NCI-H2227 (cell line): Measurements from ENCODE around the gene CREB5.

Experiments used
- DNase-seq: peaks from one replicate; lab custom pipeline; 2025; ENCODE audit not compliant: unreplicated experiment; lab: John Stamatoyannopoulos, UW

CREB5 gene

GRCh38 chr7:28702171-28702570 is 289.9 kb downstream of the CREB5 start:
- DNase-seq = no peak

DNA sequence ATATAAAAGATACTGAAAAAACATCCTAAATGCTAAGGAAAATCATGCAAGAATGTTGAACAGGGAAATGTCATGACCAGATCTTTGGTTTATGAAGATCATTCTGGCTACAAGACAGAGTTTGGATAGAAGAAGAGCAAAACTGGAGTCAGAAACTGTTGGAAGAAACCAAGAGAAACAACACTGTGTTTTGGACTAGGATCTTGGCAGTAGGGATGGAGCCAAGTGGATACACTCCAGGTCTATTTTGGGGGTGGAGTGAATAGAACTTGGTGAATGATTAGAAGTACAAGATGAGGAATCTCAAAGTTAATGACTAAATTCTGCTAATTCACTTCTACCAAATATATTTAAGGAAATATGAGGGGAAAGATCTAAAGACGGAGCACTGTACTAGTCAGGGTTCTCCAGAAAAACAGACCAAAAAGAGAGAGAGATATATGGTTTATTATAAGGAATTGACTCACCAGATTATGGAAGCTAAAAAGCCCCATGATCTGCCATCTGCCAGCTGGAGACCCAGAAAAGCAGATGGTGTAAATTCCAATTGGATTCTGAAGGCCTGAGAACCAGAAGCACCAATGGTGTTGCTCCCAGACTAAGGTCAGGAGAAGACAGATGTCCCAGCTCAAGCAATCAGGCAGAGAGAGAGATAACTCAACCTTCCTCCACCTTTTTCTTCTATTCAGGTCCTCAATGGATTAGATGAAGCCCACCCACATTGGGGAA is 290.9 kb downstream of the CREB5 start:
- DNase-seq = no peak

DNA sequence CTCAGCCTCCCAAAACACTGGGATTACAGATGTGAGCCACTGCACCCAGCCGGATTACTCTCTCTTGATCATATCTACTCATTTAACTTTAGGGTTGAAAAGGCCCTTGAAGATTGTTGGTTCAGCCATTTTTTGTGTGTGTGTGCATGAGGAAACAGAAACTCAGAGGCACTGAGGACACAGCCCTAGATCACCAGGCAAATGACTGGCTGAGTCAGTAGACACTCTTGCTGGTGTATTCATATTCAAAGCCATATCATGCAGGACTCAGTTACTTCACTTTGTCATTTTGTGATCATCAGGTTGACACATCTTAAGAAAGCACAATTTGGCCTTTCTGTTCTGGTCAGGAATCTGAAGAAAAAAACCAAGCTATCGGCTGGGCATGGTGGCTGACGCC is 292.4 kb downstream of the CREB5 start:
- DNase-seq = no peak

- no peak for DNase-seq
Measured at GRCh38 chr7:28705350-28705749, 293.0 kb downstream of the CREB5 start.

GRCh38 chr7:28706584-28706983 is 294.3 kb downstream of the CREB5 start:
- no peak for DNase-seq

- no peak for DNase-seq
Measured at GRCh38 chr7:28707291-28707690, 295.0 kb downstream of the CREB5 start.

DNA sequence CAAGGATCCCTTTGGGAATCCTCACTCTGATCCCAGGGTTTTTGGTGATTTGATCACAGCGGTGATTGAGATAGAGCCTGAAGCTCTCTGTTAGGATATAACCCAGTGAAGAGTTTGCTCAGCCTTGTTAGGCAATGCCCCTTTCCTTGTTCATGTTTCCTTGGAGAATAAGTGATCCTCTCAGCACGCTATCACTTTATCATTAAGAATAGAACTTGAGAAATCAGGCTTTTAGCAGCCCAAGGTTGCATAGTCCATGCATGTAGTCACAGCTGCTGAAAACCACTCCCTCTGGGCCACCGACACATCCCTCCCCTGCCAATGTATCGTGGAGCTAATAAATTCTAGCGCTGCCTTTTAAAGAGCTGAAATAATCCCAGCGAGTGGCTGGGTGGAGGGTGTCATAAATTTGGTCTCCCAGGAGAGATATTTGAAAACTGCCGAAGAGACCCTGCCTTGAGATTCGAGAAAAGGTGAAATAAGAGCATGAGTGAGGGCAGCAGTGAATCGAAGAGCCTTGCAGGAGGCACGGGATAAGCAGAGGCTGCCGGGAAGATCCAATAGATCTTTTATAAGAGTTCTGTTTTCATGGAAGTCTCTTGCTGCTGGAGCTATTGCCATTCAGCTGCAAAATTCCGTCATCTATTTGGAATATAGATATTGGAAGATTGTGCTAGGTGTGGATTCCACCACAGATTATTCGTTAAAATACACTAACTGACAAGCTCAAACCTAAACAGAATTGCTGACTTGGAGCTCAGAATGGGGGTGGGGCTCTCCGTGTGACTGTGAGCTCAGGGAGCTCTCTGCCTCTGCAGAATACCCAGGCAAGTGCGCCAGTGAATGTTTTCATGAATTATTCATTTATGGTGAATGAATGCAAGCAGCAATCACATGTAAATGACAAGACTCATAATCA is 296.0 kb downstream of the CREB5 start:
- peak; percentile 30 for DNase-seq

DNA sequence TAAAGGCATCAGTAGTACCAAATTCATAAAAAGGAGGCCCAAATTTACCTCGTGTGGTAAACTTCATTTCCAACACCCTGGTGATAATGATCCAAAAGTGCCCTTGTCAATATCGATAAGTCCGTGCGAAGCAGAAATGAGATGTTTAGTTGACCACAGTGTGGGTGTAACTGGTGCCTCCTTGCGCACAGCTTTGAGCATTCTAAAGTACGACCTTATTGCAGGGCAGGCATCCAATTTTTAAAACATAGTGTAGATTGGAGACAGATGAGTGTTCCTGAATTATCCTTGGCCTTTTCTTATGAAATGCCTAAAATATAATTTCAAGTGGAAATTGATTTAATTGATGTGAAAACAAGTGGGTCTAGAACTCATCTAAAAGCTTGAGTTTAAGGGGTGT is 297.4 kb downstream of the CREB5 start:
- no peak for DNase-seq

- no peak for DNase-seq
Measured at GRCh38 chr7:28711114-28711513, 298.8 kb downstream of the CREB5 start.

GRCh38 chr7:28714459-28715120 is 302.3 kb downstream of the CREB5 start:
- no peak for DNase-seq

DNA sequence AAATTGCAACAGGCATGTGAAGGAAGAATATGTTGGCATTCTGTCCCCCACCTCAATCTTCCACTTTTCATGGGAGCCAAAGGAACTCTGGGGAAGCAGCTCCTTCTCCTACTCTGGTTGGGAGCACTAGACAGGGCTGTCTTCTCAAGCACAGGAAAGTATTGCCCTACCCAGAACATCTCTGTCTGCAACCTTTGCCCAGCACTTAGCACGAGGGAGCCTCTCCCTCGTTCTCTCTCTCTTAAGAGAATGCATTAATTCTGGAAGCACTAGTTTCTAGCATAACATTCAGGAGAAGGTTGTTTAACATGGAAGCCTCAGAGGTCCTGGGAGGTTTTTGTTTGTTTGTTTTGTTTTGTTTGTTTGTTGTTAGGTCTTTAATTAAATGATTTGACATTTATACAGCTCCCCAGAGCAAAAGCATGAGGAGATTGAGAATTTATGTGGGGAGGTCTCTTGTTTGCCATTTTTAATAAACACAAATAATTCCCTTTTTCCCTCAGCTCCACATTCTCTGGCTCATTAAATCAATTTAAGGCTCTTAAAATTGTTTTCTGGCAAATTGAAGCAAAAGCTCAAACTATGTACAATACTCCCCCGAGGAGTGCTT is 305.2 kb downstream of the CREB5 start:
- no peak for DNase-seq

GRCh38 chr7:28718055-28718481 is 305.8 kb downstream of the CREB5 start:
- DNase-seq = no peak

DNA sequence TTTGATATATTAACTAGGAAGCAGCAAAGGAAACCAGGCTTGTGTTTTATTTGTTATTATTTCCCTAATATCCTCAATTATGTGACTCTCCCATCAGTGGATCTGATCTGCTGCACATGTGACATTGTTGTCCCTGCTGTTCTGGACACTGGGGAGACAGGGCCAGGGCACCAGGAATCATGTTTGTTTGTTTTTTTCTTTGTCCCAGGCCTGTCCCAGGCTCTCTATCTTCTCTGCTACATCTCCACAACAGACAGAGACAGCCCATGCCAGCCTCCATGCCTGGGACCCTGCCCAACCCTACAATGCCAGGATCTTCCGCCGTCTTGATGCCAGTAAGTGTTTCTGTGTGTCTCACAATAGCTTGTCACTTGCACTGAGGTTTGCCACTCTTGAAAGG is 306.2 kb downstream of the CREB5 start:
- DNase-seq = no peak

GRCh38 chr7:28722684-28723083 is 310.4 kb downstream of the CREB5 start:
- peak; percentile 89 for DNase-seq

DNA sequence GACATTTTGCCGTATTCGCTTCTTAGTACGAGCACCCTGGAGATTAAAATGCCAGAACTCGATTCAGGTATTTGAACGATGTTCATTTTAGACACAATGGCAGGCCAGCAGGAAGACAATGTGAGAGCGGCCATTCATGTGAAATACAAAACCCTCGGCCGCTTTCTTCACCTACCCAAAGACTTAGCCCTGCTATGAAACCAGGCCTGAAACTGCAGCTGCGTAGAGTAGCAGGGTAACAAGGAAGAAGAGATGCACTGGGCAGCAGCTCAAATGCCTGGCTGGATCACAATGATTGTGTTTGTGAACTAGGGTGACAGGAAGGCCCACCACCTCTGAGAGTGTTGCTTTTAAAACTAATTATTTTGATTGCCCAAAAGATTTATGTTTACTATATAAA is 311.0 kb downstream of the CREB5 start:
- DNase-seq = peak; percentile 17

DNA sequence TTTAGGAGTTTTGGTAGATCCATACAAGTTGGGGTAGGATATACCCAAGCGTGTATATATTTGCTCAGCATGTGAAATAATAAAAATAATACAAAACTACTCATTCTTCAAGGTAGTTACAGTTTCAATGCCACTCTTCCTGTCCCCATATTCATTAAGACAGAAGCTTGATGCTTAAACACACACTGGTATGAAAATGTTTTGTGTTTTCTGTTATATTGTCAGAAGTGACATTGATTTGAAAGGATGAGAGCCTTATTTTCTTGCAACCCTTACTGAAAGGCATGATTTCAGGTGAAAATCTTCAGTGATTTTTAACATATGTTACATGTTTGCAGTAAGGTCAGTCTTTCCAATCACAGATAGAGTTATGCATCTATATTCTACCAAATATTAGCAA is 312.2 kb downstream of the CREB5 start:
- DNase-seq = no peak

- DNase-seq = no peak
Measured at GRCh38 chr7:28725045-28725642, 312.8 kb downstream of the CREB5 start.

- DNase-seq = no peak
Measured at GRCh38 chr7:28725911-28726310, 313.6 kb downstream of the CREB5 start.

- no peak for DNase-seq
Measured at GRCh38 chr7:28726555-28726954, 314.2 kb downstream of the CREB5 start.

DNA sequence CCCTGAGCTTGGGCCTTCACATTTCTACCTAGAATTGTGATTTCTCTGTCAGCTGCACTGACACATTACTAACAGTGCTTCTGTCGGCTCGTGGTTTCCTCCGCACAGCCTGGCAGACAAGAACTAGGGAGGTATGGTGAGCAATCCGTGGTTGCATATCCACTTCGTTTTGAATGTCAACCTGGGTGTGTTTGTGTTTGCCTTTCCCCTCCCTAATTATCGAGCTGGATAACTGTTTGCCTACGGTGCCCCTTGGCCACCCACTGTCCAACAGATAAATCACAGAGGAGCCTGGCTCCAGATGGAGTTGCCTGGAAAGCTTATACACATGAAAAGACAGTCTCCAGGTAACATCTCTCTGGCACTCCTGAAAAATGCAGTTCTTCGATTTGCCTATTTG is 317.0 kb downstream of the CREB5 start:
- peak; percentile 53 for DNase-seq

DNA sequence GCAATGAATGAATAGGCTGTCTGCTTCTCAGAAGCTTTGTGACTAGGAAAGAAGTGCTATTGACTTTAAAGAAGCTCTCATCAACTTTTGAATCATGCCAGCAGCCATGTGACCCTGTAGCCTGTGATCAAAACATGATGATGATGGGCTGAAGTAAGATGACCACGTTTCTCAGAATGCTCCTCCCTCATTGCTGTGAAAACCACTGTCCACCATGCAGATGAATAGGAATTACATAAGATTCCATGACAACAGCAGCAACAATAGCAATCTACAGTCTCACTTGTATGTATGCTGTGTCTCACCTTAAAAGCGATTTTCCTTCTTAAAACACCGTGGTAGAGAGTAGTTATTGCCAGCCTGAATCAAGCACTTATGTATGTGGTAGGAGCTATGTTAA is 317.4 kb downstream of the CREB5 start:
- no peak for DNase-seq
